ENCODE results near the gene MOB3B.

GRCh38 chr9:27356446-27356845 is 173.2 kb downstream of the MOB3B start:
- no peak for TF ChIP-seq EZH2phosphoT487 (IDR thresholded peaks at IDR 0.05; ENCODE audit: borderline replicate concordance, low read length)
- TF ChIP-seq CTCF (IDR thresholded peaks at IDR 0.05; ENCODE audit: low read depth, low read length, poor library complexity, severe bottlenecking): no peak
